Esophagus muscularis mucosa (tissue), 4 donors: Measurements from ENCODE around the gene MAPK8IP3. TPM values are rescaled to one million over a fixed set of nuclear protein-coding genes. Genes with fewer than 3 reads are reported as not detected.

ENCODE experiments used
- DNase-seq: peaks from one replicate; pipeline ENCODE4 v3.0.0-alpha.2; 2017; ENCODE audit errors: extremely low spot score
- H3K27ac ChIP-seq, 4 donors: fragments of 200-600 bp; sonication (generic); replicated peaks in 1 of 4; 1 replicate in 3 of 4; 2 replicates in 1 of 4; pipeline ENCODE4 v1.5.1; 2016 to 2019; ENCODE audit warnings: mild to moderate bottlenecking in 1 of 4
- H3K27me3 ChIP-seq, 4 donors: fragments of 200-600 bp; sonication (generic); one replicate each; pipeline versions ENCODE4 v1.5.1 to v1.6.0; 2016 to 2019
- H3K36me3 ChIP-seq, 4 donors: fragments of 200-600 bp; sonication (generic); one replicate each; pipeline ENCODE4 v1.5.1; 2016 to 2019
- H3K4me1 ChIP-seq, 4 donors: fragments of 200-600 bp; sonication (generic); one replicate each; pipeline ENCODE4 v1.5.1; 2016 to 2019
- H3K4me3 ChIP-seq, 4 donors: fragments of 200-600 bp; sonication (generic); 1 replicate in 2 of 4; 2 replicates in 2 of 4; pipeline ENCODE4 v1.5.1; 2016 to 2019; ENCODE audit warnings: mild to moderate bottlenecking in 4 of 4, moderate library complexity in 1 of 4
- H3K9me3 ChIP-seq, 4 donors: fragments of 200-600 bp; sonication (generic); 1 replicate in 3 of 4; 2 replicates in 1 of 4; pipeline ENCODE4 v1.5.1; 2016 to 2019
- EP300 ChIP-seq: sonication (generic); formaldehyde crosslinking; IDR thresholded peaks from one replicate; pipeline ENCODE4 v1.6.1; 2017; ENCODE audit warnings: antibody characterized with exemption
- POLR2A ChIP-seq: fragments of 450-650 bp; IDR thresholded peaks from one replicate; pipeline ENCODE4 v1.6.1; 2017; ENCODE audit warnings: antibody characterized with exemption, moderate library complexity, mild to moderate bottlenecking, low read depth
- POLR2AphosphoS5 ChIP-seq, 2 donors: sonication (generic); formaldehyde crosslinking; IDR thresholded peaks; one replicate each; pipeline ENCODE4 v1.6.1; 2017; ENCODE audit warnings: antibody characterized with exemption in 2 of 2
- WGBS: methylation state at CpG from one replicate; pipeline ENCODE4 v1.1.5; 2018; 5-methylcytosine and 5-hydroxymethylcytosine counted together
- intact Hi-C: fragments of 100-400 bp; cut with DNase I; formaldehyde crosslinking; loops from one replicate; pipeline ENCODE4 v1.15.1; 2023
- total RNA-seq, 4 donors: library from RNA; depleted of rRNA; stranded (reverse); fragments of >200 nt; gene quantifications; one replicate each; pipeline versions ENCODE4 v1.1.0 to v1.2.1, GENCODE V29; 2016
- TF ChIP-seq, protein P1 (sequence below), 3 experiments: fragments of 200-600 bp in 2 of 3; fragments of 450-650 bp in 1 of 3; sonication (generic) in 2 of 3; IDR thresholded peaks; one replicate each; pipeline ENCODE4 v1.5.1; 2017 to 2019; ENCODE audit warnings: antibody characterized with exemption in 3 of 3, mild to moderate bottlenecking in 2 of 3, moderate library complexity in 1 of 3

MAPK8IP3 gene
- total RNA-seq, 4 donors from 2014 or later: 21.5 to 36.2 (median 28.5) TPM

DNA sequence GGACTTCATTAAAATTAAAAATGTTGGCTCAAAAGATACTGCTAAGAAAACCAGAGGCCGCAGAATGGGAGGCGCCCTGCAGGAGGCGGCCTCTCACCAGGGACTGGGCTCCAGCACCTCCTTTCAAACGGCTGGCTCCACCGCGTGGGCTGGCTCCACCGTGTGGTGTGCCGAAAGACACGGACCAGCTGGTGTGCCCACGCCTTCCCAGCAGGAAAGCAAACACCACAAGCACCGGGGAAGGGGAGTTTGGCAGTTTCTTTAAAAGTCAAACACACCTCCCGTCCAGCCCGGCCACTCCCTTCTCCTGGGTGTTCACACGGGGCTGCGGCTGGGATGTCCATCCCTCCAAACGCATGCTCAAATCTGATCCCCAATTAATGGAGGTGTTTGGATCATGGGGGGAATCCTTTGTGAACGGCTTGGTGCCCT, 106.8 kb downstream of the MAPK8IP3 start:
- H3K4me1 ChIP-seq: peaks cover 0 to 11% (median 10%) of the 10 kb centered on the region in 4 donors
- H3K4me3 ChIP-seq: no peak overlapping the region
- peaks cover 39 to 84% (median 73%) of the 10 kb centered on the region in 4 donors for H3K36me3 ChIP-seq
- 11% methylated on average over 9 of the region's 17 CpGs for WGBS
- H3K9me3 ChIP-seq: no peaks in the 10 kb centered on the region
- intact Hi-C loops: no loop called here
- no peaks in the 10 kb centered on the region for H3K27me3 ChIP-seq
- peak overlapping the region in 1 of 4 donors; percentile 47 for H3K27ac ChIP-seq
- DNase-seq: peak; percentile 93
- TF ChIP-seq, protein P1, sequence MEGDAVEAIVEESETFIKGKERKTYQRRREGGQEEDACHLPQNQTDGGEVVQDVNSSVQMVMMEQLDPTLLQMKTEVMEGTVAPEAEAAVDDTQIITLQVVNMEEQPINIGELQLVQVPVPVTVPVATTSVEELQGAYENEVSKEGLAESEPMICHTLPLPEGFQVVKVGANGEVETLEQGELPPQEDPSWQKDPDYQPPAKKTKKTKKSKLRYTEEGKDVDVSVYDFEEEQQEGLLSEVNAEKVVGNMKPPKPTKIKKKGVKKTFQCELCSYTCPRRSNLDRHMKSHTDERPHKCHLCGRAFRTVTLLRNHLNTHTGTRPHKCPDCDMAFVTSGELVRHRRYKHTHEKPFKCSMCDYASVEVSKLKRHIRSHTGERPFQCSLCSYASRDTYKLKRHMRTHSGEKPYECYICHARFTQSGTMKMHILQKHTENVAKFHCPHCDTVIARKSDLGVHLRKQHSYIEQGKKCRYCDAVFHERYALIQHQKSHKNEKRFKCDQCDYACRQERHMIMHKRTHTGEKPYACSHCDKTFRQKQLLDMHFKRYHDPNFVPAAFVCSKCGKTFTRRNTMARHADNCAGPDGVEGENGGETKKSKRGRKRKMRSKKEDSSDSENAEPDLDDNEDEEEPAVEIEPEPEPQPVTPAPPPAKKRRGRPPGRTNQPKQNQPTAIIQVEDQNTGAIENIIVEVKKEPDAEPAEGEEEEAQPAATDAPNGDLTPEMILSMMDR (IDR thresholded peaks at IDR 0.05): peak; percentile 40 to 68 (median 50)
- TF ChIP-seq EP300 (no peak), POLR2A (no peak), POLR2AphosphoS5 (IDR thresholded peaks at IDR 0.05) (peak in 1 of 2 donors; percentile 52)

DNA sequence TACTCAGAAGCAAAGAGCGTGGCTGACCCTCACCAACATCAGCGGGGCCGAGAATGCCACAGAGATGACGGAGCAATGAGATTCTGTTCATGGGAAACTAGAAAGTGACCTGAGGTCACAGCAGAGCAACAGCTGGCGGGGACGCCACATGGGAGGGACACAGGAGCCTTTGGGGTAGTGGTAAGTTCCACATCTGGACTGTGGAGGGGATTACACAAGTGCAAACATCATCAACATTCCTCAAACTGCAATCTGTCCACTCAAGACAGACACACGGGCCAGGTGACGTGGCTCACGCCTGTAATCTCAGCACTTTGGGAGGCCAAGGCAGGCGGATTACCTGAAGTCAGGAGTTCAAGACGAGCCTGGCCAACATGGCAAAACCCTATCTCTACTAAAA, 109.5 kb downstream of the MAPK8IP3 start:
- Histone ChIP-seq H3K4me3 (no peak overlapping the region), H3K27me3 (no peaks in the 10 kb centered on the region), H3K27ac (no peak overlapping the region), H3K36me3 (peaks cover 36 to 85% (median 75%) of the 10 kb centered on the region in 4 donors), H3K9me3 (no peaks in the 10 kb centered on the region), H3K4me1 (peaks cover 0 to 11% (median 10%) of the 10 kb centered on the region in 4 donors)
- intact Hi-C loops: no loop called here
- 89% methylated on average over 11 of the region's 11 CpGs for WGBS
- TF ChIP-seq EP300: no peak
- TF ChIP-seq, protein P1 (IDR thresholded peaks at IDR 0.05): no peak
- no peak for TF ChIP-seq POLR2AphosphoS5 (IDR thresholded peaks at IDR 0.05)
- no peak for TF ChIP-seq POLR2A
- DNase-seq: no peak

DNA sequence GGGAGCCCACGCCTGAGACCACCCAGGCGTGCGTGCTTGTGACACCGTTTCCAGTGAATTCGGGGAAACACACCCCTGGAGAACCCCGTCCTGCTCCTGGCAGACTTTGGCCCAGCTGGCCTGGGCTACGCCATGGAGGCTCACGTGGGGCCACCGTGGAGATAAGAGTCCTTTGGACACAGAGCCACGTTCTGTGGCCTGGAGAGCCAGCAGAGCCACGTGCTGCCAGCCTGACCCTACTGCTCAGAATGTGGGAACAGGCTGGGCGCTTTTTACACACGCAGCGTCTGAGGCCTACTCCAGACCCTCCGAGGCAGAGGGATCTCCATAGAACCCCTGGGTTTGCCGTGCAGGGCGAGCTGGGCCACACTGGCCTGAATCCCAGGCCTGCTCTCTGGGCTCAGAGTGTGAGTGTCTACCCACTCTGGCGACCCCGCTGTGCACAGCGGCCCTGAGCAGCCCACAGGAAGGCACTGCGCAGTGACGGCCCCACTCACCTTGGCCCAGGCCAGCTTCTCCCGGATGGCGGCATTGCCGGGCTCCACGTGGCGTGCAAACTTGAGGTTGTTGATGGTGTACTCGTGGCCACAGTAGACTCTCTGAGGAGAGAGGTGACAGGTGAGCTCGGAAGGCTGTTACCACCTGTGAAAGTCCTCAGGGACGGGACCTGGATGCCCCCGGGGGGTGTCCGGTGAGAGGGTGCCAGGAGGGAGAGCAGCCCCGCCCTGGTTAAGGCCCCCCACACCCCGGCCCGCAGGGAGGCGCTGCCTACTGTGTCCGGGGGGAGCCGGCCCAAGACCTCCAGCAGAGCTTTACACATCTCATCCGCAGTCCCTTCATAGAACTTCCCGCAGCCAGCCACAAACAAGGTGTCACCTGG, 110.6 kb downstream of the MAPK8IP3 start:
- TF ChIP-seq POLR2A (no peak), POLR2AphosphoS5 (IDR thresholded peaks at IDR 0.05) (no peak), EP300 (no peak)
- TF ChIP-seq, protein P1 (IDR thresholded peaks at IDR 0.05): no peak
- H3K4me3 ChIP-seq: no peak overlapping the region
- H3K36me3 ChIP-seq: peaks cover 46 to 85% (median 80%) of the 10 kb centered on the region in 4 donors
- 96% methylated on average over 30 of the region's 40 CpGs for WGBS
- intact Hi-C loops: no loop called here
- H3K27me3 ChIP-seq: no peaks in the 10 kb centered on the region
- no peaks in the 10 kb centered on the region for H3K9me3 ChIP-seq
- no peak overlapping the region for H3K27ac ChIP-seq
- no peak for DNase-seq
- peaks cover 0 to 11% (median 10%) of the 10 kb centered on the region in 4 donors for H3K4me1 ChIP-seq

DNA sequence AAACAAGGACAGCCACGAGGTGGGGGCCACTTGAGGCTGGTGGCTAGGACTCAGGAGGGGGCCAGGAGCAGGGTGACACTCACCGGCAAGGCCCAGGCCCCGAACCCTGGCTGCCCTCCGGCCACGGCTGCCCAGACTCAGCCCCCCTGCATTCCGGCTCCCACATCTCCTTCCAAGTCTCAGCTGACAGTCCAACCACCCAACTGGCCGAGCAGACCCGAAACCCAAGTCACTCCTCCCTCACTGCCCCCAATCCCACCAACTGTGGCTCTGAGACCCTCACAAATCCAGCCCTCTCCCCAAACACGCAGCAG, 111.2 kb downstream of the MAPK8IP3 start:
- TF ChIP-seq POLR2A (no peak), POLR2AphosphoS5 (IDR thresholded peaks at IDR 0.05) (no peak)
- WGBS: 90% methylated on average over 9 of the region's 9 CpGs
- H3K27me3 ChIP-seq: no peaks in the 10 kb centered on the region
- peaks cover 0 to 11% (median 10%) of the 10 kb centered on the region in 4 donors for H3K4me1 ChIP-seq
- DNase-seq: no peak
- H3K36me3 ChIP-seq: peaks cover 48 to 90% (median 85%) of the 10 kb centered on the region in 4 donors
- H3K9me3 ChIP-seq: no peaks in the 10 kb centered on the region
- intact Hi-C loops: no loop called here
- no peak overlapping the region for H3K4me3 ChIP-seq
- no peak overlapping the region for H3K27ac ChIP-seq

DNA sequence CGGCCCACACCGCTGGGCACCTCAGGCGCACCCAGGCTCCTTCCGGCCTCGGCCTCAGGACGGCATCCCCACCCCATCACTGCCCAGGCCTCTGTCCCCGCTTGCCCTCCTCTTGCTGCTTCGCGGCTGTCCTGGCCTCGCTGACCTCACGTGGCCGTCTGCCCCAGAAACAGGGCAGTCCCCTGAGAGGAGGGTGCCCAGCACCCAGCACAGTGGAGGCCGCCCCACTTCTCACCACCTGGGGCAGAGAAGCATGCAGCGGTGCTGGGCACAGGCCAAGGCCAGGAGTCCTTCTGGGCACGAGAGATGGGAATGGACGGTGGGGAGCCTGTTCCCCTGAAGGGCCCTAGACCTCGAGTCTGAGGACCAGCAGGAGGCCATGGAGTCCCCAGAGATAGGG, 111.7 kb downstream of the MAPK8IP3 start:
- H3K4me3 ChIP-seq: no peak overlapping the region
- DNase-seq: no peak
- H3K36me3 ChIP-seq: peaks cover 51 to 95% (median 90%) of the 10 kb centered on the region in 4 donors
- H3K27me3 ChIP-seq: no peaks in the 10 kb centered on the region
- no peaks in the 10 kb centered on the region for H3K9me3 ChIP-seq
- intact Hi-C loops: no loop called here
- H3K4me1 ChIP-seq: peaks cover 0 to 11% (median 7%) of the 10 kb centered on the region in 4 donors
- no peak overlapping the region for H3K27ac ChIP-seq
- 95% methylated on average over 8 of the region's 17 CpGs for WGBS
- TF ChIP-seq, protein P1 (IDR thresholded peaks at IDR 0.05): no peak
- TF ChIP-seq POLR2AphosphoS5 (IDR thresholded peaks at IDR 0.05) (no peak), POLR2A (no peak), EP300 (no peak)
